Daoy (cell line): ENCODE results near the gene SNRNP27. TPM values are rescaled to one million over a fixed set of nuclear protein-coding genes. Genes with fewer than 3 reads are reported as not detected.
"Not testable (repeated sequence)": the region's sequence is repeated elsewhere in the genome, so short reads cannot be mapped to it uniquely, and the experiment has no call there.

Experiments used
- DNase-seq: peaks from one replicate; pipeline ENCODE4 v3.0.0-alpha.2; 2015; ENCODE audit warnings: low read depth
- total RNA-seq: library from RNA; depleted of rRNA; stranded (reverse); fragments of >200 nt; shearing (Covaris generic); gene quantifications from 2 replicates; pipeline ENCODE4 v1.2.3, GENCODE V29; 2014; rRNA removed

The SNRNP27 gene, protein sequence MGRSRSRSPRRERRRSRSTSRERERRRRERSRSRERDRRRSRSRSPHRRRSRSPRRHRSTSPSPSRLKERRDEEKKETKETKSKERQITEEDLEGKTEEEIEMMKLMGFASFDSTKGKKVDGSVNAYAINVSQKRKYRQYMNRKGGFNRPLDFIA
- total RNA-seq: 103 and 135 TPM in 2 replicates

- peak; percentile 80 for DNase-seq
Measured at GRCh38 chr2:69893684-69894551, at the start of gene SNRNP27. TSS of gene SNRNP27 (plus strand) at chr2:69893956. CDS start at chr2:69893985, 29 bp downstream.

DNA sequence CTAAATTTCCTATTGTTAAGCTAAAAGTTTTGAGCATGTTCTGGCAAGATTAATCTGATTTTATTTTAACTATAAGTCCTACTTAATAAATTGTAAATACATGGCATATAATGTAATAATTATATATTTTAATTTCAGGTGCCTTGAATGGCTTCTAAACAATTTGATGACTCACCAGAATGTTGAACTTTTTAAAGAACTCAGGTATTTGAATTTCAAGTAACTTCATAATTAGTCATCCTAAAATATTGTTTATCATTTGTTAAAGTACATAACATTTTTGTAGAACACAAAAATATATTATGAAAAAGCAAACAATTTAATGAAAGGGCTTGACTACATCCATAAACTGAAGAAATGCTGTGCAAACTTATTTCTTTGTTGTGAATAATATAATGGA lies 49.8 kb upstream of the SNRNP27 start:
- no peak for DNase-seq

DNA sequence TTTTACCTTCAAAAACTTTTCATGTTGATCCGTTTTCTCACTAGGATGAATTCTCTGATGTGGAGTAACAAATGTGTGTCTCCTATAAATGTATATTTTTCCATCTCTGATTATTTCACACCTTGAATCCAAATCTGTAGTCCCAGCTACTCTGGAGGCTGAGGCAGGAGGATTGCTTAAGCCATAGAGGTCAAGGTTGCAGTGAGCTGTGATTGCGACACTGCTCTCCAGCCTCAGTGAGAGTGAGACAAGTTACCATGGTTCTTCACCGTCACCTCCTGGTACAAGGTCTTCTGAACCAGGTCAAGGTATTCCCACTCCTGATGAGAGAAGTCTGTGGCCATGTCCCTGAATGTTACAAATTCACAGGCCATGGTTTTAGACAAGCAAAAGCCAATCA lies 49.2 kb upstream of the SNRNP27 start:
- no peak for DNase-seq

DNA sequence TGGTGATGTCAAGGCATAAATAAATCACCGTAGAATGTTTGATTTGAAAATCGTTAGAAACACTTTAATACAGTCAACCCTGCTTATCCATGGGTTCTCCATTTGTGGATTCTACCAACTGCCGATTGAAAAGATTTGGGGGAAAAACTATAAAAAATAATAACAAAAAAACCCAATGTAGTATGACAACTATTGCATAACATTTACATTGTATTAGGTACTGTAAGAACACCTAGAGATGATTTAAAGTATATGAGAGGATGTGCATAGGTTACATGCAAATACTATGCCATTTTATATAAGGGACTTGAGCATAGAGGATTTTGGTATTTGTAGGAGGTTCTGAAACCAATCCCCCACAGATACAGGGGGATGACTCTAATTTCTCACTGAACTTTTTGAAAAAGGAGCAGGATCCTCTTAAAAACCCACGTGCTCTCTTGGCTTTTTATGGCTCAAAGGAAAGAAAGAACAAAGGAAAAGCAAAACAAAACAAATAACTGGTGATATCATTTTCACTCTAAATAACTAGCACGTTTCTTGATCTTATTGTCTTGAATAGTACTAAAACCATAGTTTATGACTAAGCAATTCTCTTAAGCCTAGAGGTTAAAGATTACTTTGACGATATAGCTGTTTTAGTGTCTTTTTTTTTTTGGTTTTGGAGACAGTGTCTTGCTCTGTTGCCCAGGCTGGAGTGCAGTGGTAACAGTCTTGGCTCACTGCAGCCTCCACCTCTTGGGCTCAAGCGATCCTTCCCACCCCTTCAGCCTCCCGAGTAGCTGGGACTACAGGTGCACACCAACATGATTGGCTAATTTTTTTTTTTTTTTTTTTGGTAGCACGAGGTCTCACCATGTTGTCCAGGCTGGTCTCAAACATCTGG lies 47.3 kb upstream of the SNRNP27 start:
- DNase-seq: no peak

DNA sequence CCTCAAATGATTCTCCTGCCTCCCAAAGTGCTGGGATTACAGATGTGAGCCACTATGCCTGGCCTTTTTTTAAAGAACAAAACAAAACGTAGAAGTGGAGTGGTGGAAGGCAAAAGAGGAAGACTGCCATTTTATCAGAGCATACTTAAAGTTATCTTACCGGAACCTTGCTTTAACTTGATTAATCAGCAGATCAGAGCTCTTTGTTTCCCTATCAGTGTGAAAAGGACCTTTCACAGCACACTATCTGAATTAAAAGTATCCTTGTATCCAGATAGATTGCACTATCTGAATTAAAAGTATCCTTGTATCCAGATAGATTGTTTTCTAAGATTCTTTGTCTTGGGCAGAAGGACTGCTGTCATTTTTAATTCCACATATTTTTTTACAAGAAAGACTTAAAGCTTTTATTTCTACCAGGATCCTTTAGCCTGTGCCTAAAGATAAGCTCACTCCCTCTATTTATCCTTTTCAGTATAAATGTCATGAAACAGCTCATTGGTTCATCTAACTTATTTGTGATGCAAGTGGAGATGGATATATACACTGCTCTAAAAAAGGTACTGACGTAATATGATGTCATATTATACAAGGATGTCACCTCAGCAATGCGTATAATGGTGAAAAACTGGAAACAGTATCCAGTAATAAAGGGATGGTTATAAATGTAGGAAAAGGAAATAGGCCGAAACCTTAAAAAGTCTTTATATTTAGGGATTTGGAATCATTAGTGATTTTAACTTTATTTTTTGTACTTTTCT lies 46.5 kb upstream of the SNRNP27 start:
- DNase-seq: no peak

DNA sequence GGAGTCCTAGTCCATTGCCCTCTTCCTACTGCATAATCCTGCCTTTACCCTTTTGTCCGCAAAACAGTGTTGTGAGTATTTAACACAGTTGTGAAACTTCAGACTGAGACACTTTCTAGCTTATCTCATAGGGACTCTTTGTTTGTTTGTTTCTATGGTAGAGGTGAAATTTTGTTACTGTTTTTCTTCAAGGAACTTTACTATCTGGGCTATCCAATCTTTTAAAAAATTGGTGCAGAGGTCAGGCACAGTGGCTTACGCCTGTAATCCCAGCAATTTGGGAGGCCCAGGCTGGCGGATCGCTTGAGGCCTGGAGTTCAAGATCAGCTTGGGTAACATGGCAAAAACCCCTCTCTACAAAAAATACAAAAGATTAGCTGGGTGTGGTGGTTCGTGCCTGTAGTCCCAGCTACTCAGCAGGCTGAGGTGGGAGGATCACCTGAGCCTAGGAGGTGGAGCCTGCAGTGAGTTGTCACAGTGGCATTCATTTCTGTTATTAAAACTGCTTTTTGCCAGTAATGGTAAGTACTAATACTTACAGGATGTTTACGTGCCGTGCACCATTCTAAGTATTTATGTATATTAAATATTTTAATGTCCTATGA lies 45.5 kb upstream of the SNRNP27 start:
- DNase-seq: no peak

DNA sequence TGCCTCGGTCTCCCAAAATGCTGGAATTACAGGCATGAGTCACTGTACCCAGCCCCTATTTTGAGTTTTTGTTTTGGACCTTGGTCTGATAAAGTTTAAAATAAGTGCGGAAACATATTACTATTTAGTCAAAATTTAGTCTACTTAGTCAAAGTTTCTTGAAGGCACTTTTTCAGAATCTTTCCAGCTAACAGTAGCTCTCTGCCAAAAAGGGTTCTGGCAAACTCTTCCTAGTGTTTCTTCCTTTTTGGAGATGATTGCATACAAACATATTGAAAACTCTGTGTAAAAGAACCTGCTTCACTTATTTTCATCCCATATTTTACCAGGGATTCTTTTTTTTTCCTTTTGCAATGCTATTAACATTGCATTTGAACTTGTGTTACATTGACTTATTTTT lies 35.5 kb upstream of the SNRNP27 start:
- no peak for DNase-seq

DNA sequence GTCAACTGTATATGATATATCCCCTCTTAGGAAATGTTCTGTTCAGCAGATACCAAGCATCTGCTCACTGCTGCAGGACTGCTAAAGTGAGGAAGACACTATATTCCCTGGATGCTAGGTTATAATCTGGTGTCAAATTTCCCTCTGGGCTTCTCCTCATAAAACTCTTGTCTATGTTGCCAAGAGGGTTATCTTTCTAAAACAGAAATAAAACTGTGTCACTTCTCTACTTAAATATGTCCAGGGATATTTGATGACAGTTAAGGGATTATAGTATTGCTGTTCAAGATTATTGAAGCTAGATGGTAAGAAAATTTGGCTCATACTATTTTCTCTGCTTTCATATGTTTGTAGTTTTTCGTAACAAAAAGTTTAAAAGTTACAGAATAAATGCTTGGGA lies 30.5 kb upstream of the SNRNP27 start:
- no peak for DNase-seq

DNA sequence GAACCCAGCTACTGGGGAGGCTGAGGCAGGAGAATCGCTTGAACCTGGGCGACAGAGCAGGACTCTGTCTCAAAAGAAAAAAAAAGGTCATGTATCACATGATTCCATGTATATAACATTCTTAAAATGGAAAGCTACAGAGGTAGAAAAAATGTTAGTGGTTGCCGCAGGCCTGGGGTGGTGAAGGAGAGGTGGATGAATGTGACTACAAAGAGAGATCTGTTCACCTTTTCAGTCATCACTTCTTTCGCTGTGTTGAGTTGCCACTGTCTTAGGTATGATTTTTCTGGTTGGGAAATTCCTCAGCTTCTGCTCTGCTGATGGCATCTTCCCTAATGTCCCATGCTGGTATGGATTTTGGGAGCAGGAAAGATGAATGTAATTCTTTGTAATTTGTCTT lies 5.3 kb upstream of the SNRNP27 start:
- no peak for DNase-seq

GRCh38 chr2:69889302-69889701 lies 4.5 kb upstream of the SNRNP27 start:
- DNase-seq: no peak

DNA sequence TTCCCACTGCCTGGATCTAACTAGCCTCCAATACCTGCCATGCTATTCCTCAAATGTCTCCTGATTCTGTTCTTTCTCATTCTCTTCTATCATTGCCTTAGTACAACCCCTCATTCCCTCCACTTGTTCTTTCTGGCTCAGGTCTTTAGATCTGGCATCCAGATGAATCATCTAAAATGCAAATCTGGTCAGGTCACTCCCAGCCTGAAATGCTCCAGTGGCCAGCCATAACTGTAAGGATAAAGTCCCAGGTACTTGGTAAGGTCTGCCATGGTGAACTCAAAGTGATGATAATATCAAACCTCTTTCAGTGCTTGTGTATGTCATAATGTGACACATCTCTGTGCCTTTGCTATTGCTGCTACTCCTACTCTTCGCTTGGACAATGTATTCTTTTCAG lies 2.9 kb upstream of the SNRNP27 start:
- DNase-seq: no peak

DNA sequence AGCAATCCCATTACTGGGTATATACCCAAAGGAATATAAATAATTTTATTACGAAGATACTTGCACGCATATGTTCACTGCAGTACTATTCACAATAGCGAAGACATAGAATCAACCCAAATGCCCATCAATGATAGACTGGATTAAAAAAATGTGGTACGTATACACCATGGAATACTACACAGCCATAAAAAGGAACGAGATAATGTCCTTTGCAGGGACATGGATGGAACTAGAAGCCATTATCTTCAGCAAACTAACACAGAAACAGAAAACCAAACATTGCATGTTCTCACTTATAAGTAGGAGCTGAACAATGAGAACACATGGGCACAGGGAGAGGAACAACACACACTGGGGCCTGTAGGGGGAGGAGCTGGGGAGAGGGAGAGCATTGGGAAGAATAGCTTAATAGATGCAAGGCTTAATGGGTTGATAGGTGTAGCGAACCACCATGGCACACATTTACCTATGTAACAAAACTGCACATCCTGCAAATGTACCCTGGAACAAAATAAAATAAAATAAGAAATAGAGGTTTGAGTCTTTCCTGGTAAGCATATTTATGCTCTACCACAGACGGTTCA lies 825 bp upstream of the SNRNP27 start:
- DNase-seq: peak; percentile 6

GRCh38 chr2:69894737-69895136 lies 981 bp downstream of the SNRNP27 start:
- DNase-seq: not testable (repeated sequence)

- DNase-seq: no peak
Measured at GRCh38 chr2:69902213-69902922, 8.6 kb downstream of the SNRNP27 start.

DNA sequence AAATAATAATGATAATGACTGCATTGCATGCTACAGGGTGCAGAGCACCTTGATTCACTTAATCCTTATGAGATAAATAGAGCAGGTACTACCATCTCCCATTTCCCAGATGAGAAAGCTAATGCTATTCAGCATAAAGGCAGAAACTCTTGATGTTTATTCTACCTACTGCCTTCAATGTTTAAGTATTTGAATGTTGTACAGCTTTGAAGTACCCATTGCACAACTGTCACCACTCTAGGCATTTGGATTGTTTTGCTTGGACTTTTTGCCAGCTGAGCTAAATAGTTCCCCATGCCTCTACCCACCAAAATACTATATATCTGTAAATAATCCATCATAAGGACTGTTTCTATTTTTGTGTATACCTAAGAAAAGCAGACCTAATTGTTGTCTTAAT lies 13.5 kb downstream of the SNRNP27 start:
- DNase-seq: no peak

GRCh38 chr2:69911985-69912563 lies 18.3 kb downstream of the SNRNP27 start:
- DNase-seq: peak; percentile 26

GRCh38 chr2:69914164-69914949 lies 20.6 kb downstream of the SNRNP27 start:
- DNase-seq: peak; percentile 100

DNA sequence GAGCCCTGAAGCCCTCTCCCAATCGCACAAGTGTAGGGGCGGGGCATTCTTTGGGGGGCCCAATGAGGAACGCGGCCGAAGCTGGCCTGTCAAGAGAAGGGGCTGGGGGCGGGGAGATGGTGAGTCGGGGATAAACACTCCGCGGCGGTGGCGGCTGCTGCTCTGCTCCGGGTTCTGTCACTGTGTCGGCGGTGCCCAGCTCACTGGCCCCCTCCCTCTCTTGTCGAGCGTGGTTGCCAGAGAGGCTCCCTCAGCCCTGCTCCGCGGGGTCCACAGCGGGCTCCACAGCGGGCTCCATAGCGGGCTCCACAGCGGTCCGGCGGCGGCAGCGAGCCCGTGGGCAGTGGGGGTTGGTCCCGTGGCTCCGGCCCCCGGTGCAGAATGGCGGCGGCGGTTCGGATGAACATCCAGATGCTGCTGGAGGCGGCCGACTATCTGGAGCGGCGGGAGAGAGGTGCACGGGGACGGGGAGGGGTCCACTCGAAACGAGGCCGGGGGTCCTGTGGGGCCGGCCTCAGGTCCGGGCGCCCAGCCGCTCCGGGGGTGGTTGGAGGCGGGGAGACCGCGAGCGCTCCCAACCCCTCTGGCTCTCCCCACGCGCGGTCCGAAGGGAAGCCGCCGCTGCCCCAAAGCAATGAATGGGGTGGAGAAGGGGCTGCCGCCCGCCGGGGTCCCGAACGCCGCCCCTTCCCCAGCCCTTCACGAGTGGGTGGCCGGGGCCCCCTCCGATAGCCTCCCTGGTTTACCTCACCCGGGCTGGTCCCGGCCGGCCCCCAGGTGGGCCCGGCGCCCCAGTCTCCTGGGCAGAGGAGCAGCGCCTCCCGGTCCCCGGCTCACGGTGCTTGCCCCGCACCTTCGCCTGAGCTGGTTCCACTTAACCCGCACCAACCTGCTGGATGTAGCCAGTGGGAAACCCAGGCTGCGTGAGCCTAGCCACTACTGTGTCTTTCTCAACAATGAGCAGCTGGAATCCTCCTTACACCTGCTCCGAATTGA lies 21.5 kb downstream of the SNRNP27 start, which contains the start of gene MXD1:
Gene MXD1, plus strand, starts transcription at position 160 of the 996 bp plus-strand sequence. Its CDS starts 222 bp downstream, at position 382.
- peak; percentile 31 for DNase-seq
